ENCODE results near the gene GABBR2. TPM values are rescaled to one million over a fixed set of nuclear protein-coding genes. Genes with fewer than 3 reads are reported as not detected.

GABBR2 gene
- total RNA-seq, 1 experiment from 2014 or later, result 6.3 TPM

DNA sequence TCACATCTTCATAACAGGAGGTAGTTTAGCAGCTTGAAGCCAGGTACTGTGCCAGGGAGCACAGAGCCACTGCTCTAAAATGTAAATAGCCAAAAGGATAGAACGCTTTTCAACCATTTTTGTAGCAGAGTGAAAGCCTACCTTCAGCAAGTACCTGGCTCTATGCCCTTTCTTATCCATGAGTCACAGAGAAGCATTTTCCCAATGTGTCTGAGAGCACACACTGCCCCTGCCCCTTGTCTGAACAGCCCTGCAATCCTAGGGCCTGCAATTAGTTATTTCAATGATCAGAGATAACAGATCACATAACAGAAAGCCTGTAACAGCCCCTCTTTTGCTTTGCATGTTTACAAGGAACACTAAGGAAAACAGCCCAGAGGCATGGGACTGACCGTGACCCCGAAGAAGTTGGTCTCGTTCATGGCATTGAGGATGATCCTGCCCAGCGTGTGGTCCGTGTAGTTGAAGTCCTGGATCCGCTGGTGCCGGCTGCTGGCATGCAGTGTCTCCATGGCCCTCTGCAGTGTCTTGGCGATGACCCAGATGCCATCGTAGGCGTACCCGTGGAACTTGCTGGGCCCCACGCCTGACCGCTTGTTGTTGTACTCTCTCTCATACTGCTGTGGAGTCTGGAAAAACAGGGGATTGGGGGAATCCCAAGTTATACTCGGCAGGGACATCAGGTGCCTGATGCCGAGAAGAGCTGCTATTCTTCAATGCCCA is 255.0 kb downstream of the GABBR2 start:
- TF ChIP-seq CTCF (IDR thresholded peaks at IDR 0.05) (no peak), SIN3A (IDR thresholded peaks at IDR 0.05; ENCODE audit: borderline replicate concordance, insufficient read depth, low read depth, low read length) (no peak), REST (IDR thresholded peaks at IDR 0.05; ENCODE audit: insufficient read depth in 1 of 2, low read depth in 2 of 2, low read length in 1 of 2) (no peak), POLR2AphosphoS5 (IDR thresholded peaks at IDR 0.05; ENCODE audit: low read depth, low read length) (no peak), TCF7L2 (IDR thresholded peaks at IDR 0.05; ENCODE audit: low read depth, low read length) (no peak)
- ChIA-PET POLR2A (no interaction called here), CTCF (no interaction called here)
- Histone ChIP-seq H3K4me3 (ENCODE audit: low read depth in 2 of 2, low read length in 2 of 2) (no peak overlapping the region), H3K27ac (ENCODE audit: low read length) (no peak overlapping the region), H3K9me3 (ENCODE audit: control insufficient read depth, insufficient read depth, low read depth, low read length) (no peaks in the 10 kb centered on the region), H3K27me3 (ENCODE audit: control insufficient read depth, insufficient read depth, low read length) (no peaks in the 10 kb centered on the region), H3K4me1 (ENCODE audit: control insufficient read depth, insufficient read depth, low read length) (no peaks in the 10 kb centered on the region), H3K36me3 (ENCODE audit: control insufficient read depth, insufficient read depth, low read length) (no peaks in the 10 kb centered on the region)
- no TSS peak for BruUV-seq (replicated peaks)
- ATAC-seq (no peak), DNase-seq (ENCODE audit: low read depth, low spot score) (no peak)
- intact Hi-C loops (cut with micrococcal nuclease; ENCODE audit: unreplicated experiment), result no loop called here
- in situ Hi-C loops (cut with HindIII; ENCODE audit: low pct_unique_long_range_greater_than_20kb, low sequenced_read_pairs), result no loop called here

GRCh38 chr9:98451576-98451975 is 257.2 kb downstream of the GABBR2 start:
- Histone ChIP-seq H3K4me3 (ENCODE audit: low read depth in 2 of 2, low read length in 2 of 2) (no peak overlapping the region), H3K36me3 (ENCODE audit: control insufficient read depth, insufficient read depth, low read length) (no peaks in the 10 kb centered on the region), H3K4me1 (ENCODE audit: control insufficient read depth, insufficient read depth, low read length) (no peaks in the 10 kb centered on the region), H3K9me3 (ENCODE audit: control insufficient read depth, insufficient read depth, low read depth, low read length) (no peaks in the 10 kb centered on the region), H3K27me3 (ENCODE audit: control insufficient read depth, insufficient read depth, low read length) (no peaks in the 10 kb centered on the region), H3K27ac (ENCODE audit: low read length) (no peak overlapping the region)
- BruUV-seq (replicated peaks), result no TSS peak
- ChIA-PET CTCF (no interaction called here), POLR2A (no interaction called here)
- DNase-seq (ENCODE audit: low read depth, low spot score), result no peak
- TF ChIP-seq CTCF (IDR thresholded peaks at IDR 0.05), result no peak
- TF ChIP-seq POLR2AphosphoS5 (IDR thresholded peaks at IDR 0.05; ENCODE audit: low read depth, low read length), result no peak
- in situ Hi-C loops (cut with HindIII; ENCODE audit: low pct_unique_long_range_greater_than_20kb, low sequenced_read_pairs), result no loop called here
- no peak for ATAC-seq
- intact Hi-C loops (cut with micrococcal nuclease; ENCODE audit: unreplicated experiment), result no loop called here
